ENCODE data around the gene TMPRSS6.

GRCh38 chr22:37047006-37047405, 62.5 kb downstream of the TMPRSS6 start:
- TF ChIP-seq POLR2A (IDR thresholded peaks at IDR 0.05) (no peak), CTCF (IDR thresholded peaks at IDR 0.05) (no peak)

Data from right lobe of liver (tissue), 4 donors.